ENCODE data around the gene CFAP20. TPM values are rescaled to one million over a fixed set of nuclear protein-coding genes. Genes with fewer than 3 reads are reported as not detected.

Gene CFAP20
- total RNA-seq, 1 donor from 2014 or later: 24.9 TPM

- H3K27ac Mint-ChIP-seq: no peak overlapping the region
- no peak overlapping the region for H3K4me3 Mint-ChIP-seq
- no peaks in the 10 kb centered on the region for H3K27me3 Mint-ChIP-seq
- H3K9me3 Mint-ChIP-seq: no peaks in the 10 kb centered on the region
- ChIA-PET CTCF (no interaction called here), POLR2A (interaction anchor here (0.7 kb wide), 1 partner anchor 24 kb away, joined by 3 read pairs; no protein-coding TSS in a partner anchor)
- no peaks in the 10 kb centered on the region for H3K4me1 Mint-ChIP-seq
- DNase-seq: no peak
- intact Hi-C loops (cut with micrococcal nuclease): no loop called here
- TF ChIP-seq CTCF (IDR thresholded peaks at IDR 0.05): no peak
- H3K36me3 Mint-ChIP-seq (ENCODE audit: low read depth): peaks cover 76% of the 10 kb centered on the region
- ATAC-seq (ENCODE audit: low read depth): no peak
Measured at GRCh38 chr16:58160855-58161254, 31.7 kb upstream of the CFAP20 start.

- ChIA-PET POLR2A (no interaction called here), CTCF (no interaction called here)
- TF ChIP-seq CTCF (IDR thresholded peaks at IDR 0.05): no peak
- Mint-ChIP-seq H3K27me3 (no peaks in the 10 kb centered on the region), H3K27ac (no peak overlapping the region), H3K4me3 (no peak overlapping the region), H3K36me3 (ENCODE audit: low read depth) (peaks cover 55% of the 10 kb centered on the region), H3K9me3 (no peaks in the 10 kb centered on the region), H3K4me1 (no peaks in the 10 kb centered on the region)
- DNase-seq (no peak), ATAC-seq (ENCODE audit: low read depth) (no peak)
- intact Hi-C loops (cut with micrococcal nuclease): no loop called here
Measured at GRCh38 chr16:58158725-58159124, 29.5 kb upstream of the CFAP20 start.

- Mint-ChIP-seq H3K36me3 (ENCODE audit: low read depth) (peaks cover 48% of the 10 kb centered on the region), H3K27ac (no peak overlapping the region), H3K4me3 (no peak overlapping the region), H3K27me3 (no peaks in the 10 kb centered on the region), H3K9me3 (no peaks in the 10 kb centered on the region), H3K4me1 (no peaks in the 10 kb centered on the region)
- TF ChIP-seq CTCF (IDR thresholded peaks at IDR 0.05): no peak
- ChIA-PET CTCF (no interaction called here), POLR2A (no interaction called here)
- DNase-seq: no peak
- no peak for ATAC-seq (ENCODE audit: low read depth)
- intact Hi-C loops (cut with micrococcal nuclease): no loop called here
Measured at GRCh38 chr16:58157951-58158540, 28.9 kb upstream of the CFAP20 start.

GRCh38 chr16:58157239-58157638 is 28.1 kb upstream of the CFAP20 start:
- Mint-ChIP-seq H3K27ac (no peak overlapping the region), H3K4me3 (no peak overlapping the region), H3K27me3 (no peaks in the 10 kb centered on the region), H3K36me3 (ENCODE audit: low read depth) (peaks cover 42% of the 10 kb centered on the region), H3K9me3 (no peaks in the 10 kb centered on the region), H3K4me1 (no peaks in the 10 kb centered on the region)
- DNase-seq: no peak
- no peak for TF ChIP-seq CTCF (IDR thresholded peaks at IDR 0.05)
- ChIA-PET POLR2A (no interaction called here), CTCF (no interaction called here)
- no peak for ATAC-seq (ENCODE audit: low read depth)
- intact Hi-C loops (cut with micrococcal nuclease): no loop called here

- Mint-ChIP-seq H3K4me1 (no peaks in the 10 kb centered on the region), H3K4me3 (no peak overlapping the region), H3K9me3 (no peaks in the 10 kb centered on the region), H3K27me3 (no peaks in the 10 kb centered on the region), H3K27ac (no peak overlapping the region), H3K36me3 (ENCODE audit: low read depth) (peaks cover 29% of the 10 kb centered on the region)
- ChIA-PET POLR2A (no interaction called here), CTCF (no interaction called here)
- no peak for TF ChIP-seq CTCF (IDR thresholded peaks at IDR 0.05)
- intact Hi-C loops (cut with micrococcal nuclease): no loop called here
- no peak for DNase-seq
- no peak for ATAC-seq (ENCODE audit: low read depth)
Measured at GRCh38 chr16:58155839-58156238, 26.7 kb upstream of the CFAP20 start.
